ENCODE measurements around the gene PRPH2.

PRPH2 gene

DNA sequence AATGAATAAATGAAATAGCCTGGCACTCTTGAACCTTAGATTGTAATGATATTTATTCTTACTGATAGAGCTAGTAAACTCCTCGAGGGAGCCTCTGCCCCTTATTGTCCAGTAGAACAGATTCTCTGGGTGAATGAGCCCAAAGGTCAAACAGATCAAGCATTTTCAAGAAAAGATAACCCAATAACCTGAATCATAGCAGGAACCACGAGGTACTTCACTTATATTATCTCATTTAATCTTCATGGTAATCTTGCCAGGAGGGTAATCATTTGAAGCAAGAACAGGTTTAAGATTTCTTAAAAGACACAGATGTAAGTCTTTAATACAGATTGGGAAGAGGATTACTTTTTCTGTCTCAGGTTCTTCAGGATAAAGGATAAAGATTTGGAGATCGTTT is 40.6 kb upstream of the PRPH2 start:
- in situ Hi-C loops (cut with HindIII; ENCODE audit: low sequenced_read_pairs) = no loop called here
- DNase-seq (ENCODE audit: low read depth) = no peak
- TF ChIP-seq CTCF (IDR thresholded peaks at IDR 0.05; ENCODE audit: low read depth, low read length, missing control alignments) = no peak
- no peak overlapping the region for H3K4me3 ChIP-seq (ENCODE audit: low read depth, low read length)

DNA sequence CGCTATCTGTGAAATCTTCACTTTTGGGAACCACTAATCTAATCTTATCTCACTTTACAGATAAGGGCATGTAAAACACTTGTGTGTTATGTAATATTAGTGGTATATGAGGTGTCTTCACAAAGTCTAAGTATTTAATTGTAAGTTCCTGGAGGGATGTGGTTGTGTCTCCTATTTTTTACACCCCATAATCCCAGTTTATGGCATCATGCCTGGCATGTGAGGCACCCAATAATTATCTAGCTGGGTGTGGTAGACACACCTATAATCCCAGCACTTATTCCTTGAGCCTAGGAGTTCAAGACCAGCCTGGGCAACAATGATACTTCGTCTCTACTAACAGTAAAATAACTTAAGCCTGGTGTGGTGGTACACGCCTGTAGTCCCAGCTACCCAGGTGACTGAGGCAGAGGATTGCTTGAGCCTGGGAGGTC is 40.0 kb upstream of the PRPH2 start:
- no peak for DNase-seq (ENCODE audit: low read depth)
- in situ Hi-C loops (cut with HindIII; ENCODE audit: low sequenced_read_pairs) = no loop called here
- no peak for TF ChIP-seq CTCF (IDR thresholded peaks at IDR 0.05; ENCODE audit: low read depth, low read length, missing control alignments)
- H3K4me3 ChIP-seq (ENCODE audit: low read depth, low read length) = no peak overlapping the region

- in situ Hi-C loops (cut with HindIII; ENCODE audit: low sequenced_read_pairs) = no loop called here
- no peak for TF ChIP-seq CTCF (IDR thresholded peaks at IDR 0.05; ENCODE audit: low read depth, low read length, missing control alignments)
- no peak overlapping the region for H3K4me3 ChIP-seq (ENCODE audit: low read depth, low read length)
- DNase-seq (ENCODE audit: low read depth) = no peak
These were observed 39.1 kb upstream of the PRPH2 start for GRCh38 chr6:42761287-42762067.

DNA sequence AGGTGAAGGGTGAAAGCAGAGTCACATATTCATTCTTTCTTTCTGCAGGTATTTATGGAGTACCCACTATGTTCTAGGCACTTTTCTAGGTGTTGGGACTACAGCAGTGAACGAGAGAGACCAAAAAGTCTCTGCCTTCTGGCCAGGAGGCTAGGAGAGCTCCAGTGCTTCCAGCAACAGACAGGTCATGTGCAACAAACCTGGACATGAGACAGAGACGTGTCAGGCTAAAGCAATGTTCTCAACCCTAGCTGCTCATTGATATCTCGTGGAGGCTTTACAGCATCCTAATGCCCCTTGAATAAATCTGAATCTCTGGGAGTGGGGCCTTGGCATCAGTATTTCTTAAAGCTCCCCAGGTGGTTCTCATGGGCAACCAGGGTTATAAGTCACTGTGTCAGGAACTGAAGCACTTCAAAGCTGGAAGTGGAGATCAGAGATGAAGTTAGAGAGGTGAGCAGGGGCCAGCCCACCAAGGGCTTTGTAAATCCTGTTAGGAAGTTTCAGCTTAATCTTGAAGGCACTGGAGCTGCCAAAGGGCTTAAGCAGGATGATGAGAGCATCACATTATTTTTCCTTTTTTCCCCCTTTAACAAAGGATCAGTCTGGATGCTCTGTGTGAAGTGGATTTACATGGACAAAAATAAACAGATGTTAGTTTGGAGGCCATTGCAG is 36.5 kb upstream of the PRPH2 start:
- DNase-seq (ENCODE audit: low read depth) = no peak
- in situ Hi-C loops (cut with HindIII; ENCODE audit: low sequenced_read_pairs) = no loop called here
- TF ChIP-seq CTCF (IDR thresholded peaks at IDR 0.05; ENCODE audit: low read depth, low read length, missing control alignments) = no peak
- H3K4me3 ChIP-seq (ENCODE audit: low read depth, low read length) = no peak overlapping the region

GRCh38 chr6:42756722-42757121 is 34.3 kb upstream of the PRPH2 start:
- no peak for TF ChIP-seq CTCF (IDR thresholded peaks at IDR 0.05; ENCODE audit: low read depth, low read length, missing control alignments)
- in situ Hi-C loops (cut with HindIII; ENCODE audit: low sequenced_read_pairs) = no loop called here
- no peak for DNase-seq (ENCODE audit: low read depth)
- H3K4me3 ChIP-seq (ENCODE audit: low read depth, low read length) = no peak overlapping the region

DNA sequence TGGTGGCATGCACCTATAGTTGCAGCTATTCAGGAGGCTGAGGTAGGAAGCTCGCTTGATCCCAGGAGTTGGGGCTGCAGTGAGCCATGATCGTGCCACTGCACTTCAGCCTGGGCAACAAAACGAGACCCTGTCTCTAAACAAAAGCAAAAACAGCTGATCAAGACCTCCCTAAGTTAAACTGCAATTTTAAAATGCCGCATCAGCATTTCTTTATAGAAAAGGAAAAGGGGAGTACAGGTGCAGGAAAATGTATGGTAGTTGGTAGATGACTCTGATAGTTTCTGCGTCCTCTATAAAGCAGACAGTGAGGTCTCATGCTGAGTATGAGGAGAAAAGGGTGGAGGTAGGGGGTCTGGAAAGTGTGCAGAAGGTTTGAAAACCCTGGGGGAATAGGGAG is 32.4 kb upstream of the PRPH2 start:
- DNase-seq (ENCODE audit: low read depth) = no peak
- in situ Hi-C loops (cut with HindIII; ENCODE audit: low sequenced_read_pairs) = no loop called here
- TF ChIP-seq CTCF (IDR thresholded peaks at IDR 0.05; ENCODE audit: low read depth, low read length, missing control alignments) = no peak
- no peak overlapping the region for H3K4me3 ChIP-seq (ENCODE audit: low read depth, low read length)
